ENCODE measurements around the gene LSM10. TPM values are rescaled to one million over a fixed set of nuclear protein-coding genes. Genes with fewer than 3 reads are reported as not detected.

LSM10 gene
- total and polyA plus RNA-seq, 9 of the 15 experiments (the other 6 are each of a cell fraction or from before 2014, with no cell fraction given), result 13.2 to 146 (median 68.9) TPM

DNA sequence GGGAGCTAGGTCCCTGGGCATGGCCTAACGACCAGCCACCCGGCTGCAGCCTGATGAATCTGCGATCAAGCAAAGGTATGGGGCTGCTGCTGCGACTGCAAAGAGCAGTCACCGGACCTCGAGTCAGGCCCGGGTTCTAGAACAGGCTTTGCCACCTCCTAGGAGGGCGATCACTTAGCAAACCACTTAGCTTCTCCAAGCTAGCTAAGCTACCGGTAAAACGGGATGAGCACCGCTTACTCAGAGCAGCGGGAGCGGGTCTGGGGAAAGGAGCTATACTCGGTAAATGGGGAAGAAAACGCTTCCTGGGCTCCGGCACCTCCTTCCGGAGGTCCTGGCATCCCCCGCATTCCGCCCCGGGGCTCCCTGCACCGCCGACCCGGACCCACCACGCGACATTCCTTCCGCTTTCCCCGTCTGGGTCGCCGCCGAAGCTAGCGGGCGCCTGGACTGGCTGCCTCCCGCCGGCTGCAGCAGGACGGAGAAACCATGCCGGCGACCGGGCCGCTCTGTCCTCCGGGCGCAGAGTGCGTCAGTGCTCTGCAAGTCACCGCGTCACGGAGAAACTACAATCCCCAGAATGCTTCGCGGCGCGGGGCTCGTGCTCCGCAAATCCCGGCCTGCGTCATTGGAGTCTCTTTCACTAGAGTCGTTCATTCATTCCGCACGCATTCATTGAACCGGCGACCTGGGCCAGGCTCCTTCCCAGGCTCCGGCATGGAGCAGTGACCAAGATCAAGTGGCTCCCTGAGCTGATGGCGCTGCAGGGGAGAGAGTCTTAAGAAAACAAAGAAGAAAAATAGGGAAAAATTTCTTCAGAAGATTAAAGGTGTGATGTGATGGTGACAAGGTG lies at the start of gene LSM10 (continued):
- TF ChIP-seq DLX4 (CRISPR knock-in tag; IDR thresholded peaks at IDR 0.05) (no peak), GTF2F1 (IDR thresholded peaks at IDR 0.05; ENCODE audit: low read depth, low read length) (0 out of 2 replicates have a peak, but pooled peaks have one; percentile 28), LARP7 (IDR thresholded peaks at IDR 0.05) (no peak), HES1 (IDR thresholded peaks at IDR 0.05; ENCODE audit: low read depth) (no peak), MCM7 (IDR thresholded peaks at IDR 0.05) (no peak), ETV6 (IDR thresholded peaks at IDR 0.05; ENCODE audit: borderline replicate concordance in 1 of 2, low read depth in 2 of 2, low read length in 1 of 2) (no peak), ETV6 (CRISPR knock-in tag; IDR thresholded peaks at IDR 0.05; ENCODE audit: borderline replicate concordance) (no peak), NFATC3 (IDR thresholded peaks at IDR 0.05) (no peak), FUS (optimal IDR thresholded peaks at IDR 0.05; ENCODE audit: low read depth, low read length) (no peak), ZBTB7A (IDR thresholded peaks at IDR 0.05; ENCODE audit: borderline replicate concordance, control insufficient read depth, low read depth, low read length) (no peak; the same call in 1 of the 2 replicates), AFF1 (IDR thresholded peaks at IDR 0.05; ENCODE audit: low read depth in 1 of 2, partially characterized antibody in 2 of 2) (peak in 1 of 2 experiments; percentile 87), ILK (tag; IDR thresholded peaks at IDR 0.05; ENCODE audit: borderline replicate concordance, low read depth) (no peak), SRSF3 (IDR thresholded peaks at IDR 0.05; ENCODE audit: insufficient read depth, low read length) (no peak), PKNOX1 (IDR thresholded peaks at IDR 0.05) (peak; percentile 37; the same call in 1 of the 2 replicates)
- TF ChIP-seq, protein P1, sequence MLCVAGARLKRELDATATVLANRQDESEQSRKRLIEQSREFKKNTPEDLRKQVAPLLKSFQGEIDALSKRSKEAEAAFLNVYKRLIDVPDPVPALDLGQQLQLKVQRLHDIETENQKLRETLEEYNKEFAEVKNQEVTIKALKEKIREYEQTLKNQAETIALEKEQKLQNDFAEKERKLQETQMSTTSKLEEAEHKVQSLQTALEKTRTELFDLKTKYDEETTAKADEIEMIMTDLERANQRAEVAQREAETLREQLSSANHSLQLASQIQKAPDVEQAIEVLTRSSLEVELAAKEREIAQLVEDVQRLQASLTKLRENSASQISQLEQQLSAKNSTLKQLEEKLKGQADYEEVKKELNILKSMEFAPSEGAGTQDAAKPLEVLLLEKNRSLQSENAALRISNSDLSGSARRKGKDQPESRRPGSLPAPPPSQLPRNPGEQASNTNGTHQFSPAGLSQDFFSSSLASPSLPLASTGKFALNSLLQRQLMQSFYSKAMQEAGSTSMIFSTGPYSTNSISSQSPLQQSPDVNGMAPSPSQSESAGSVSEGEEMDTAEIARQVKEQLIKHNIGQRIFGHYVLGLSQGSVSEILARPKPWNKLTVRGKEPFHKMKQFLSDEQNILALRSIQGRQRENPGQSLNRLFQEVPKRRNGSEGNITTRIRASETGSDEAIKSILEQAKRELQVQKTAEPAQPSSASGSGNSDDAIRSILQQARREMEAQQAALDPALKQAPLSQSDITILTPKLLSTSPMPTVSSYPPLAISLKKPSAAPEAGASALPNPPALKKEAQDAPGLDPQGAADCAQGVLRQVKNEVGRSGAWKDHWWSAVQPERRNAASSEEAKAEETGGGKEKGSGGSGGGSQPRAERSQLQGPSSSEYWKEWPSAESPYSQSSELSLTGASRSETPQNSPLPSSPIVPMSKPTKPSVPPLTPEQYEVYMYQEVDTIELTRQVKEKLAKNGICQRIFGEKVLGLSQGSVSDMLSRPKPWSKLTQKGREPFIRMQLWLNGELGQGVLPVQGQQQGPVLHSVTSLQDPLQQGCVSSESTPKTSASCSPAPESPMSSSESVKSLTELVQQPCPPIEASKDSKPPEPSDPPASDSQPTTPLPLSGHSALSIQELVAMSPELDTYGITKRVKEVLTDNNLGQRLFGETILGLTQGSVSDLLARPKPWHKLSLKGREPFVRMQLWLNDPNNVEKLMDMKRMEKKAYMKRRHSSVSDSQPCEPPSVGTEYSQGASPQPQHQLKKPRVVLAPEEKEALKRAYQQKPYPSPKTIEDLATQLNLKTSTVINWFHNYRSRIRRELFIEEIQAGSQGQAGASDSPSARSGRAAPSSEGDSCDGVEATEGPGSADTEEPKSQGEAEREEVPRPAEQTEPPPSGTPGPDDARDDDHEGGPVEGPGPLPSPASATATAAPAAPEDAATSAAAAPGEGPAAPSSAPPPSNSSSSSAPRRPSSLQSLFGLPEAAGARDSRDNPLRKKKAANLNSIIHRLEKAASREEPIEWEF (CRISPR knock-in tag; IDR thresholded peaks at IDR 0.05), result no peak

Data from K562 (cell line).